ENCODE data around the gene FGF1.

DNA sequence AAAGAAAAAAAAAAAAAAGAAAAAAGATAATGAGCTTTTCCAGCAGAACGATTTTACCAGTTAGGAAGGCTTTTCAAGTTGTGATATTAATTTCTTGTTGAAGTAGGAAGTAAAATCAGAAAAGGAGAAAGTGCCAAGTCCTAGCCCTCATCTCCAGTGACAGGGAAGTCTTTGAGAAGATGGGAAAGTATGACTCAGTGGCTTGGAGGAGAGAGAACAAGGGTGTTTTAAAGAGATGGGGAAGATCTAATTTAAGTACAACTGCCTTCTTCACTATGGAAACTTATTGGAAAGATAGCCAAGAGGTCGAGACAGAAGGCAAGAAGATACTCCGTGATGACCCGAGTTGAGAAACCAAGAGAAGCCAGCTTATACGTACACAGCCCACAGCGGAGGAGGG is 22.6 kb downstream of the FGF1 start:
- TF ChIP-seq, protein P1, sequence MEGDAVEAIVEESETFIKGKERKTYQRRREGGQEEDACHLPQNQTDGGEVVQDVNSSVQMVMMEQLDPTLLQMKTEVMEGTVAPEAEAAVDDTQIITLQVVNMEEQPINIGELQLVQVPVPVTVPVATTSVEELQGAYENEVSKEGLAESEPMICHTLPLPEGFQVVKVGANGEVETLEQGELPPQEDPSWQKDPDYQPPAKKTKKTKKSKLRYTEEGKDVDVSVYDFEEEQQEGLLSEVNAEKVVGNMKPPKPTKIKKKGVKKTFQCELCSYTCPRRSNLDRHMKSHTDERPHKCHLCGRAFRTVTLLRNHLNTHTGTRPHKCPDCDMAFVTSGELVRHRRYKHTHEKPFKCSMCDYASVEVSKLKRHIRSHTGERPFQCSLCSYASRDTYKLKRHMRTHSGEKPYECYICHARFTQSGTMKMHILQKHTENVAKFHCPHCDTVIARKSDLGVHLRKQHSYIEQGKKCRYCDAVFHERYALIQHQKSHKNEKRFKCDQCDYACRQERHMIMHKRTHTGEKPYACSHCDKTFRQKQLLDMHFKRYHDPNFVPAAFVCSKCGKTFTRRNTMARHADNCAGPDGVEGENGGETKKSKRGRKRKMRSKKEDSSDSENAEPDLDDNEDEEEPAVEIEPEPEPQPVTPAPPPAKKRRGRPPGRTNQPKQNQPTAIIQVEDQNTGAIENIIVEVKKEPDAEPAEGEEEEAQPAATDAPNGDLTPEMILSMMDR (IDR thresholded peaks at IDR 0.05): no peak
- no peak for TF ChIP-seq POLR2A (IDR thresholded peaks at IDR 0.05)

Data from uterus (tissue), 2 donors.